Glomerular endothelial cell (primary cell): ENCODE measurements around the gene KIAA0513. TPM values are rescaled to one million over a fixed set of nuclear protein-coding genes. Genes with fewer than 3 reads are reported as not detected.

Experiments
- DNase-seq: peaks from one replicate; pipeline ENCODE4 v3.0.0-alpha.2; 2011; ENCODE audit warnings: low read depth, low spot score; ENCODE audit errors: extremely low read depth
- total RNA-seq: library from RNA; depleted of rRNA; stranded (reverse); fragments of >200 nt; gene quantifications from 2 replicates; pipeline ENCODE4 v1.2.3, GENCODE V29; 2015

Gene KIAA0513
- total RNA-seq, 1 donor from 2014 or later: 6.2 TPM

DNA sequence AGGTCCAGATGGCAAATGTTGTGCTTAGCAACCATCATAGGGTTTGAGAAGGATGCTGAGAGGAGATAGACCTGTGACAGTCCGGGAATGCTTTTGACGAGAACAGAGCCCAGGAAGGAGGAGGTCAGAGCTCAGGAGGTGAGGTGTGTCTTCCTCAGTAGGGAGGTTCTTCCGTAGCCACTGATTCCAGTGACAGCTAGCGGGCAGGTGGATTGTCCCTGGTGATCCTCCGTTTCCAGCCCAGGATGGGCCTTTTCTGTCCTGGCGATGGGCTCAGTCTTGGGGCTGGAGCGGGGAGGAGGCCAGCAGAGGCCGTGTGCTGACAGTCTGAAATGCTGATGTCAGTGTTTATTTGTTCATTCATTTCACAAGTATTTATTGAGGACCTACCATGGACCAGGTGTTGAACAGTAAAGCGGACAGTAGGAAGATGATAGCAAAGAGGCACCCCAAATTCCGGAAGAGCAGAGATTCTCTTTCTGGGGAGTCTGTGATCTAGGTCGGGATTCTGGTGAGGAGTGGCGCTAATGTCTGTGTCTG is 38.8 kb downstream of the KIAA0513 start:
- DNase-seq: no peak

DNA sequence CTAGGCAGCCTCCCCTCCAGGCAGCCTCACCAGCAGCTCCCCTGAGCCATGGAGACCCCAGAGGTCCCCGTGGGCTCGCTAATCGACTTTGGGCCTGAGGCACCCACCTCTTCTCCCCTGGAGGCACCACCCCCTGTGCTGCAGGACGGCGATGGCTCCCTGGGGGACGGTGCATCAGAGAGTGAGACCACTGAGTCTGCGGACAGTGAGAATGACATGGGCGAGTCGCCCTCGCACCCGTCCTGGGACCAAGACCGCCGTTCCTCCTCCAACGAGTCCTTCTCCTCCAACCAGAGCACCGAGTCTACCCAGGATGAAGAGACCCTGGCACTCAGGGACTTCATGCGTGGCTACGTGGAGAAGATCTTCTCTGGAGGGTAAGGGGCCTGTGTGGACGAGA is 39.4 kb downstream of the KIAA0513 start:
- no peak for DNase-seq

- DNase-seq: no peak
Observed at GRCh38 chr16:85067426-85067825, 39.8 kb downstream of the KIAA0513 start.

- no peak for DNase-seq
Observed at GRCh38 chr16:85068746-85069145, 41.2 kb downstream of the KIAA0513 start.

GRCh38 chr16:85069171-85069570 is 41.6 kb downstream of the KIAA0513 start:
- no peak for DNase-seq

- DNase-seq: no peak
Observed at GRCh38 chr16:85072076-85072860, 44.7 kb downstream of the KIAA0513 start.

DNA sequence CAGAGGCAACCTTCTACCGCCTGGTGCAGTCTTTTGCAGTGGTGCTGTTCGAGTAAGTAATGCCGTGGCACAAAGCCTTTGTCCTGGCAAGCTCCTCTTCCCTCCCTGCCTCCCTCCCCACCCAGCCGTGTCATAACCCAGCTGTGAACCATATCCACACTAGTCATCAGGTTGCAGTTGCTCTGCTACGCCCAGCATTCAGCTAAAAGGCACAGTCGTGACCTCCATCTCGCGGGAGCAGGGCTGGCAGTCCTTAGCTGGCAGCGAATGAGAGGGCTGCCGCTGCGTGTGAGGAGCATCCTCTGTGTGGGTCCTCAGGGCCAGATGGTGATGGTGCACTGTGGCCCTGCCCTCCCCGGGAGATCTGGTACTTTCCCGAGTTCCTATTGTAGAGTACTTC is 45.4 kb downstream of the KIAA0513 start:
- no peak for DNase-seq

DNA sequence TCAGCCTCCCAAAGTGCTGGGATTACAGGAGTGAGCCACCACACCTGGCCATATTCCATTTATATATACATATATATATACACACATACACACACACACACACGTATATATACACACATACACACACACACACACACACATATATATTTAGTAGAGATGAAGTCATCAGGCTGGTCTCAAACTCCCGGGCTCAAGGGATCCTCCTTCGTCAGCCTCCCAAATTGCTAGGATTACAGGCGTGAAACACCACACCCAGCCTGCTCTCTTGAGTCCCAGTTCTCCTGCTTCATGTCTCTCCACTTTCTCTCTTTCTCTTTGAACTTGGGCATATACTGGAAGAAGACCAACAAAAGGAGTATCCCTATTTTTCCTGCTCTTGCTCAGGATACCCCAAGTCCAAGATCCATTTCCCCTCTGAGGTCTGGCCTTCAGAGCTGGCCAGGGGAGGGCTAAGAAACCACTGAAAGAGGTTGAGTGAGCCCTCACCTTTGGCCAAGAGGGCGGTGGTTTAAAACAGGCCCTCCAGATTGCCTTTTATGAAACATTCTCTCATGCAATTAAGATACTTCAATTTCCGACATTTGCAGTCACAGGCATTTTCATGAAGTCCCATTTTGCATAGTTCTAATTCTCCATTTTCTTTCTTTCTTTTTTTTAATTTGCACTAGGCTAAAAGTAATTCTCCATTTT is 46.8 kb downstream of the KIAA0513 start:
- DNase-seq: no peak

DNA sequence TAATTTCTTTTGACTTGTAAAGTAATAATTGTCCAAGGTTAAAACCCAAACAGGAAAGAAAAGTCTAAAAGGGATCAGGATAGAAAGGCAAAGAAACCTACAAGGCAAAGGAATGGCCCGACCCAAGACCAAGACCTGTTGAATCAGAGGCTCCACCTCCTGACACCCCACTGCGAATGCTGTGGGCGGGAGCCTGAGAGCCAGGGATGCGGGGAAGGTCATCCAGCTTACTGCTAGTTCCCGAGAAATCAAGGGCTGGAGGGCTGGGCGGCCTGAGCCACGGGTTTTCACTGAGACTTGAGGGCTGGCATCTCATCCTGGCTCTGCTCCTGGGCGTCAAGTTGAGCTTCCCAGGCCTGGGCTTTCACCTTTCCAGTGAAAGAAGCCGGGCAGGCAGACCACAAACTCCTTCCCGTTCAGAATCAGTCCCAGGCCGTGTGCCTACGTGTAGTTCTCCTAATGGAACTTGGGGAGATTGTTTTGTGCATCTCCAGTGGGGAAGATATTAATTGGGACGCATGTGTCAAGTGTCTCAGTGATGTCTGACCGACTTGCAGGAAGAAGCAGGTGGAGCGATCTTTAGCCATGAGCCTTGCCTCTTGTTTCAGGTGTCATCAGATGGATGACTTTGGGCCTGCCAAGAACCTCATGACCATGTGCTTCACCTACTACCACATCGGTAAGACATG is 47.8 kb downstream of the KIAA0513 start:
- DNase-seq: no peak

GRCh38 chr16:85077039-85077438 is 49.4 kb downstream of the KIAA0513 start:
- DNase-seq: no peak

- DNase-seq: no peak
Observed at GRCh38 chr16:85077576-85078125, 50.1 kb downstream of the KIAA0513 start.

GRCh38 chr16:85078226-85078625 is 50.6 kb downstream of the KIAA0513 start:
- no peak for DNase-seq

- no peak for DNase-seq
Observed at GRCh38 chr16:85078952-85079351, 51.4 kb downstream of the KIAA0513 start.

- no peak for DNase-seq
Observed at GRCh38 chr16:85079785-85080570, 52.4 kb downstream of the KIAA0513 start.

DNA sequence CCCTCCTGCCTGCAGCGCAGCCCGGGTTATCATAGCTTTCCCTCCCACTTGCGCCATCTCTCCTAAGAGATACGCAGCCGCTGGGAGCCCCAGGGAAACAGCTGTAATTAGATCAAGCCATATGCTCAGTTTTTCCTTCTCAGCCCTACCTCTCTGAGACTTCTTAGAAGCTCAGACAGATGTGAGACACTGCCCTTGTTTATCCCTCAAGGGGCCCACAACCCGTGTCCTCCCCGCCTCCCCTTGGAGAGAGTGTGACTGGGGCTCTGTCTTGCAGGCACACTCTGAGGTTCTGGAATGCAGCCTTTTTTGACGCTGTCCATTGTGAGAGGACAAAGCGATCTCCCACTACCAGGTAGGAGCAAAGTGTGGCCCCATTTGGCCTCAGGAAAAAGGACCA is 53.4 kb downstream of the KIAA0513 start:
- no peak for DNase-seq

DNA sequence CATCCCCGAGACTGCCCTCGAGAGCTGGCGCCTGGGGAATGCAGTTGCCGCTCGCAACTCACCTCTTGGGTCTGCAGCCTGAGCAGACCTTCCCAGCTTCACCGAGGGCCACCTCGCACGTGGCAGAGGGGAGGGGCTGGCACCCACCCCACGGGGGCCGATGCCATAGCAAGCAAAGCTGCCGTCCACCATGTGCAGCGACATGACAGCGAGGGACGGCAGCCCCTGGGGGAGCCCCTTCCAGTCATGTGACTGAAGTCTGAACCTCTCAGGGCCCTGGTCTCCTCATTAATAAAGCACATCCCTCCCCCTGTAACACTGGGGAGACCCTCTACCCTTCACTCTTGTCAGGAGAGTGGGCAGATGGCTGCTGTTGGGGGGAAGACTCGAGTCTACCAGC is 54.2 kb downstream of the KIAA0513 start:
- no peak for DNase-seq

DNA sequence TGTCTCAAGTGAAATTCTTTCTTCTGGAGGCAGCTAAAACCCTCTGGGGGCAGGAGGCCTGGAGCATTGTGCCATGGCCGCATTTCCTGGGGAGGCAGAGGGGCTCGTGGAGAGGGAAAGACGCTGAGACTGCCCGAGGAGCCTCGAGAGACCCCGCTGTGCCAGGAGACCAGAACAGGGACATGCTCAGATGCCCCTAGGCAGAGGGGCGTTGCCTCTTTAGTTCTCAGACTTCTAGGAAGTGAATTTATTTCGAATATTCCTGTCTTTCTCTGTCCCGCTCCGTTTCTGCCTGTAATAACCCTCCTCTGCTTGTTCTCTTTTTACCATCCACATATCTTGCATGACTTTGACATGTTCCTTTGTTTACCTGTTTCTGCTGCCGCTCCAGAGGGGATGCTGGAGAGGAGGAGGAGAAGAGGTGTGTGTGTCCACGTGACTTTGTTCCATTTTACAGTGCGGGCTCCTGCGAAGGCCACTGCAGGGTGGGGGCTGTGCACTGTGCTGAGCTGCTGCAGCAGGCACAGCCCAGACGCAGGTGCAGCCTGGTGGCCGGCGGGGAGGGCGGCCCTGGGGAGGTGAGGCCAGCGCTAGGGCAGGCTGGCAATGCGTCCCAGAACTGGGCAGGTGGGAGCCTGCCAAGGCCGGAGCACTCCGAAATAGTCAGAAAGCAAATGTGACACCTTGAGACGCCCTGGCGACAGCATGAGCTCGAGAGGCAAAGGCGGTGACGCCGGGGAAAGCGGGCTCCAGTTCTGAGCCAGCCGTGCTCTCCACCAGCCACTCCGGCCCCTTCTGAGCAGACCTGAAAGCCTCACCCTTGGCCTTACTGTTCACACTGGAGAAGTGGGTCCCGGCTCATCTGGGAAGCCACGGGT is 54.8 kb downstream of the KIAA0513 start:
- DNase-seq: no peak

GRCh38 chr16:85083051-85083639 is 55.5 kb downstream of the KIAA0513 start:
- no peak for DNase-seq
